Calu3 (cell line): Measurements from ENCODE around the gene ANGEL1. TPM values are rescaled to one million over a fixed set of nuclear protein-coding genes. Genes with fewer than 3 reads are reported as not detected.

Experiments
- BruUV-seq: library from RNA; stranded (reverse); fragments of 400-500 nt; replicated peaks from 2 replicates; lab custom pipeline; 2021; lab: Mats Ljungman, UMichigan
- CTCF ChIA-PET: fragments of 300-600 bp; sonication (Branson Sonifier 250); formaldehyde crosslinking; loops from one replicate; lab custom pipeline; 2022; ENCODE audit warnings: antibody characterized with exemption; lab: Charles Lee
- DNase-seq: peaks from one replicate; pipeline ENCODE4 v3.0.0; 2022
- H3K27ac Mint-ChIP-seq: one replicate; pipeline ENCODE4 v1.8.0; 2022; ENCODE audit warnings: mixed read lengths; ENCODE audit not compliant: unreplicated experiment
- H3K27me3 Mint-ChIP-seq: one replicate; pipeline ENCODE4 v1.8.0; 2022; ENCODE audit warnings: mixed read lengths; ENCODE audit not compliant: unreplicated experiment
- H3K36me3 Mint-ChIP-seq: one replicate; pipeline ENCODE4 v1.8.0; 2022; ENCODE audit warnings: mild to moderate bottlenecking, moderate library complexity, mixed read lengths; ENCODE audit not compliant: insufficient read depth, unreplicated experiment
- H3K4me1 Mint-ChIP-seq: one replicate; pipeline ENCODE4 v1.8.0; 2022; ENCODE audit warnings: mild to moderate bottlenecking, low read depth, mixed read lengths; ENCODE audit not compliant: unreplicated experiment
- H3K4me3 Mint-ChIP-seq: one replicate; pipeline ENCODE4 v1.8.0; 2022; ENCODE audit warnings: mild to moderate bottlenecking, low read depth, moderate library complexity, mixed read lengths; ENCODE audit not compliant: unreplicated experiment
- H3K9me3 Mint-ChIP-seq: one replicate; pipeline ENCODE4 v1.8.0; 2022; ENCODE audit warnings: low read depth, mixed read lengths; ENCODE audit not compliant: unreplicated experiment
- CTCF ChIP-seq: fragments of 200-600 bp; IDR thresholded peaks from one replicate; pipeline ENCODE4 v1.8.0; 2022; ENCODE audit warnings: antibody characterized with exemption; ENCODE audit not compliant: unreplicated experiment
- intact Hi-C: fragments of 100-400 bp; cut with micrococcal nuclease; formaldehyde crosslinking; loops from one replicate; pipeline ENCODE4 v1.10.0; 2022; ENCODE audit not compliant: unreplicated experiment
- total RNA-seq: library from RNA; stranded (reverse); gene quantifications from 2 replicates; pipeline ENCODE4 v1.2.3, GENCODE V29; 2022

The ANGEL1 gene
- total RNA-seq, 1 experiment from 2014 or later: 19.8 TPM

- intact Hi-C loops: no loop called here
Observed at GRCh38 chr14:76770521-76771436, 41.9 kb downstream of the ANGEL1 start.

DNA sequence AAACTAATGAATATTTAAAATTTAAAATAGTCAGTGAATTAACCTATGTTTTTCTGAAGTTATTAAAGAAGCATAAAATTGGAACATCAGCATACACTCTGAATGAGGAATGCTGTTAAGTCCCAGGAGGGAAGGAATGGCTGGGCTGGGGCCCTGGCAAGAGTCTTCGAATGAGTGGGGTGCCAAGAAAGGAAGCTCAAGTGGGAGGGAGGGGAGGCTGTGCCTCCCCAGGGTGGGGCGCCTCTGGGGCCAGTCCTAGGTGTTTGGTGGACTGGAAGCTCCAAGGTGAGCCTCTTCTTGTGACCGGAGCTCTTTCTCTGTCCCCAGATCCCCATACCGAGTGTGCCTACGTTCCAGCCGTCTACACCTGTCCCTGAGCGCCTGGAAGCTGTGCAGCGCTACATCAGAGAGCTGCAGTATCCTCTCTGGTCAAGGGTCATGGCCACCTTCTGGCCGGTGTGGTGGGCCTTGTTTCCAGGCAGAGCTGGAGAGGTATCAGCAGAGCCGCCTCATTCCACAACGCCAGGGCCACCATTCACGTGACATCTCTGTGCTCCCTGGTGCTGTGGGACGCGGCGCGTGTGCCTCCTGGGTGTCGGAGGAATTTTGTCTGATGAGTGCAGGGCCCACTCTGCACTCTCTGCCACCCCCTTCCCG is 42.9 kb downstream of the ANGEL1 start:
- no peak overlapping the region for H3K4me3 Mint-ChIP-seq
- CTCF ChIA-PET: interaction anchor here (1.0 to 3.1 kb wide), 2 partner anchors 9 to 14 kb away, joined by 3 to 6 read pairs; no protein-coding TSS in a partner anchor
- intact Hi-C loops: no loop called here
- DNase-seq: no peak
- no peak overlapping the region for H3K27ac Mint-ChIP-seq
- H3K4me1 Mint-ChIP-seq: no peaks in the 10 kb centered on the region
- H3K27me3 Mint-ChIP-seq: peaks cover 35% of the 10 kb centered on the region
- H3K9me3 Mint-ChIP-seq: no peaks in the 10 kb centered on the region
- BruUV-seq: no TSS peak
- no peak for TF ChIP-seq CTCF
- H3K36me3 Mint-ChIP-seq: peaks cover under 1% of the 10 kb centered on the region

More at GRCh38 chr14:76770521-76771436, 41.9 kb downstream of the ANGEL1 start:
- H3K27me3 Mint-ChIP-seq: peaks cover 25% of the 10 kb centered on the region
- TF ChIP-seq CTCF: no peak
- H3K27ac Mint-ChIP-seq: no peak overlapping the region
- CTCF ChIA-PET: interaction anchor here (3.1 kb wide), 1 partner anchor 13 kb away, joined by 6 read pairs; no protein-coding TSS in a partner anchor
- H3K9me3 Mint-ChIP-seq: no peaks in the 10 kb centered on the region
- peaks cover 8% of the 10 kb centered on the region for H3K36me3 Mint-ChIP-seq
- no peak overlapping the region for H3K4me3 Mint-ChIP-seq
- H3K4me1 Mint-ChIP-seq: no peaks in the 10 kb centered on the region
- DNase-seq: no peak
- no TSS peak for BruUV-seq

- TF ChIP-seq CTCF: no peak
- Mint-ChIP-seq H3K4me3 (no peak overlapping the region), H3K27ac (no peak overlapping the region), H3K36me3 (no peaks in the 10 kb centered on the region), H3K9me3 (no peaks in the 10 kb centered on the region), H3K4me1 (no peaks in the 10 kb centered on the region), H3K27me3 (peaks cover 44% of the 10 kb centered on the region)
- DNase-seq: no peak
- CTCF ChIA-PET: interaction anchor here (0.5 to 3.1 kb wide), 3 partner anchors 10 to 445 kb away, joined by 3 to 6 read pairs (median 3); no protein-coding TSS in a partner anchor
- BruUV-seq: no TSS peak
- intact Hi-C loops: no loop called here
Observed at GRCh38 chr14:76768671-76769500, 43.8 kb downstream of the ANGEL1 start.
